Osteoblast (primary cell): ENCODE measurements around the gene BIRC6. TPM values are rescaled to one million over a fixed set of nuclear protein-coding genes. Genes with fewer than 3 reads are reported as not detected.

ENCODE experiments used
- DNase-seq: peaks from one replicate; pipeline ENCODE4 v3.0.0; 2011; ENCODE audit warnings: low spot score, mixed read lengths; ENCODE audit not compliant: insufficient read length; ENCODE audit errors: missing footprints
- H2AFZ ChIP-seq: 2 replicates; pipeline ENCODE4 v1.6.0; 2011; ENCODE audit warnings: mild to moderate bottlenecking, low read length
- H3K27ac ChIP-seq: 2 replicates; pipeline ENCODE4 v1.5.1; 2011; ENCODE audit warnings: mild to moderate bottlenecking, low read depth, low read length, moderate library complexity
- H3K27me3 ChIP-seq: 2 replicates; pipeline ENCODE4 v1.6.0; 2012; ENCODE audit warnings: mild to moderate bottlenecking, control low read depth, inconsistent platforms, low read length, moderate library complexity; ENCODE audit not compliant: insufficient read depth
- H3K36me3 ChIP-seq: 2 replicates; pipeline ENCODE4 v1.5.1; 2011; ENCODE audit warnings: mild to moderate bottlenecking, low read length, control low read depth, moderate library complexity; ENCODE audit not compliant: insufficient read depth
- H3K4me1 ChIP-seq: 2 replicates; pipeline ENCODE4 v1.5.1; 2011; ENCODE audit warnings: mild to moderate bottlenecking, low read length, control low read depth, moderate library complexity; ENCODE audit not compliant: insufficient read depth
- H3K4me2 ChIP-seq: 2 replicates; pipeline ENCODE4 v1.6.0; 2011; ENCODE audit warnings: mild to moderate bottlenecking, low read length; ENCODE audit not compliant: insufficient read depth
- H3K4me3 ChIP-seq: fragments of 200-600 bp; sonication (generic); 3 replicates; pipeline ENCODE4 v1.5.1; 2012; ENCODE audit warnings: mild to moderate bottlenecking, low read length, inconsistent platforms; ENCODE audit not compliant: insufficient read depth
- H3K79me2 ChIP-seq: 2 replicates; pipeline ENCODE4 v1.6.0; 2012; ENCODE audit warnings: mild to moderate bottlenecking, low read length, control low read depth, inconsistent platforms; ENCODE audit not compliant: insufficient read depth
- H3K9me3 ChIP-seq: 2 replicates; pipeline ENCODE4 v1.5.1; 2011; ENCODE audit warnings: low read depth, low read length, control low read depth
- H4K20me1 ChIP-seq: 2 replicates; pipeline ENCODE4 v1.6.0; 2012; ENCODE audit warnings: mild to moderate bottlenecking, low read length, control low read depth; ENCODE audit not compliant: insufficient read depth
- small RNA-seq: library from RNA; depleted of rRNA; stranded (forward); fragments of <200 nt; gene quantifications from one replicate; pipeline ENCODE3, GENCODE V24; 2012
- total RNA-seq: library from RNA; depleted of rRNA; stranded (reverse); fragments of >200 nt; gene quantifications from 2 replicates; pipeline ENCODE4 v1.2.3, GENCODE V29; 2012
- TF ChIP-seq, protein P1 (sequence below): IDR thresholded peaks from 2 replicates; pipeline ENCODE4 v1.5.1; 2011; ENCODE audit warnings: mild to moderate bottlenecking, low read depth, low read length, moderate library complexity; ENCODE audit errors: extremely low read depth

BIRC6 gene
- total RNA-seq, 1 donor = 144 TPM

GRCh38 chr2:32666704-32667103 is 309.9 kb downstream of the BIRC6 start:
- no peak overlapping the region for H3K27ac ChIP-seq
- H3K27me3 ChIP-seq = no peaks in the 10 kb centered on the region
- no peak overlapping the region for H3K4me2 ChIP-seq
- no peaks in the 10 kb centered on the region for H4K20me1 ChIP-seq
- no peaks in the 10 kb centered on the region for H3K4me1 ChIP-seq
- H2AFZ ChIP-seq = no peak overlapping the region
- H3K4me3 ChIP-seq = no peak overlapping the region
- TF ChIP-seq, protein P1, sequence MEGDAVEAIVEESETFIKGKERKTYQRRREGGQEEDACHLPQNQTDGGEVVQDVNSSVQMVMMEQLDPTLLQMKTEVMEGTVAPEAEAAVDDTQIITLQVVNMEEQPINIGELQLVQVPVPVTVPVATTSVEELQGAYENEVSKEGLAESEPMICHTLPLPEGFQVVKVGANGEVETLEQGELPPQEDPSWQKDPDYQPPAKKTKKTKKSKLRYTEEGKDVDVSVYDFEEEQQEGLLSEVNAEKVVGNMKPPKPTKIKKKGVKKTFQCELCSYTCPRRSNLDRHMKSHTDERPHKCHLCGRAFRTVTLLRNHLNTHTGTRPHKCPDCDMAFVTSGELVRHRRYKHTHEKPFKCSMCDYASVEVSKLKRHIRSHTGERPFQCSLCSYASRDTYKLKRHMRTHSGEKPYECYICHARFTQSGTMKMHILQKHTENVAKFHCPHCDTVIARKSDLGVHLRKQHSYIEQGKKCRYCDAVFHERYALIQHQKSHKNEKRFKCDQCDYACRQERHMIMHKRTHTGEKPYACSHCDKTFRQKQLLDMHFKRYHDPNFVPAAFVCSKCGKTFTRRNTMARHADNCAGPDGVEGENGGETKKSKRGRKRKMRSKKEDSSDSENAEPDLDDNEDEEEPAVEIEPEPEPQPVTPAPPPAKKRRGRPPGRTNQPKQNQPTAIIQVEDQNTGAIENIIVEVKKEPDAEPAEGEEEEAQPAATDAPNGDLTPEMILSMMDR = no peak
- H3K9me3 ChIP-seq = no peaks in the 10 kb centered on the region
- peaks cover 3% of the 10 kb centered on the region for H3K36me3 ChIP-seq
- no peak for DNase-seq
- peaks cover 5% of the 10 kb centered on the region for H3K79me2 ChIP-seq

GRCh38 chr2:32668254-32668653 is 311.4 kb downstream of the BIRC6 start:
- Histone ChIP-seq H3K36me3 (peaks cover 3% of the 10 kb centered on the region), H2AFZ (no peak overlapping the region), H3K4me3 (no peak overlapping the region), H4K20me1 (no peaks in the 10 kb centered on the region), H3K4me1 (no peaks in the 10 kb centered on the region), H3K9me3 (no peaks in the 10 kb centered on the region), H3K4me2 (no peak overlapping the region), H3K27me3 (no peaks in the 10 kb centered on the region), H3K79me2 (peaks cover under 1% of the 10 kb centered on the region), H3K27ac (no peak overlapping the region)
- no peak for DNase-seq
- TF ChIP-seq, protein P1 = no peak

Small RNA genes within 50 kb of the gene (small RNA-seq; reads per million reads assigned to genes)
- gene MIR4765 = not detected
- gene MIR558 = not detected

Other genes starting within 250 kb of the BIRC6 start
- 28.6 and 31.5 TPM in 2 replicates for gene SLC30A6, start 191.2 kb upstream of the BIRC6 start, total RNA-seq
- gene NLRC4, start 92.1 kb upstream of the BIRC6 start, total RNA-seq = not detected in 2 replicates
- 18.5 and 19.4 TPM in 2 replicates for gene YIPF4, start 79.1 kb upstream of the BIRC6 start, total RNA-seq